GM18526 (cell line): ENCODE data around the gene SLTM.

Experiments used
- POLR2A ChIP-seq: IDR thresholded peaks from 3 replicates; pipeline ENCODE4 v1.6.1; 2011; ENCODE audit not compliant: insufficient read length; ENCODE audit errors: extremely low read depth

SLTM gene

GRCh38 chr15:58856086-58856485 lies 77.4 kb downstream of the SLTM start:
- TF ChIP-seq POLR2A, result no peak

GRCh38 chr15:58854593-58854992 lies 78.9 kb downstream of the SLTM start:
- no peak for TF ChIP-seq POLR2A

- TF ChIP-seq POLR2A, result no peak
These were observed 81.1 kb downstream of the SLTM start for GRCh38 chr15:58852347-58852746.

GRCh38 chr15:58842713-58843396 lies 90.6 kb downstream of the SLTM start:
- no peak for TF ChIP-seq POLR2A

GRCh38 chr15:58840048-58840447 lies 93.4 kb downstream of the SLTM start:
- no peak for TF ChIP-seq POLR2A

GRCh38 chr15:58839485-58839884 lies 94.0 kb downstream of the SLTM start:
- no peak for TF ChIP-seq POLR2A

GRCh38 chr15:58830556-58830955 lies 102.9 kb downstream of the SLTM start:
- TF ChIP-seq POLR2A, result no peak
